Measurements from ENCODE around the gene RPS6KA5.
A peak's percentile ranks its signal among the peaks of the same experiment; 100 is the strongest.

Gene RPS6KA5

DNA sequence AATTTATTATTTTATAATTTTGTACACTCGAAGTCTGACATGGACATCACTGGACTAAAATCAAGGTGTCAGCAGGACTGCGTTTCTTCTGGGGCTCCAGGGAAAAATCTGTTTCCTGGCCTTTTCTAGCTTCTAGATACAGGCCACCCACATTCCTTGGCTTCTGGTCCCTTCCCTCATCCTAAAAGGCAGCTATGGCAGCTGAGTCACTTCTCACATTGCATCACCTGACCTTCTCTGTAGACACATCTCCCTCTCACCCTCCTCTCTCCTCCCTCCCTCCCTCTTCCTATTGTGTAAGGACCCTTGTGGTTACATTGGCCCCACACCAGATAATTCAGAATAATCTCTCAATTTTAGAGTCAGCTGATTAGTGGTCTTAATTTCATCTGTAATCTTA lies 92.4 kb downstream of the RPS6KA5 start:
- Histone ChIP-seq H3K4me3 (replicated peaks; ENCODE audit: insufficient read depth, low read length) (no peak overlapping the region), H3K27me3 (ENCODE audit: insufficient read depth, poor library complexity, severe bottlenecking) (no peaks in the 10 kb centered on the region), H3K27ac (replicated peaks) (no peak overlapping the region; the same call in none of the 2 replicates)
- DNase-seq (ENCODE audit: low read depth in 1 of 2, low spot score in 1 of 2): peak; percentile 80 to 82
- TF ChIP-seq POLR2AphosphoS5 (IDR thresholded peaks at IDR 0.05; ENCODE audit: low read depth) (peak; percentile 59), GABPA (IDR thresholded peaks at IDR 0.05; ENCODE audit: low read depth) (no peak), SPI1 (IDR thresholded peaks at IDR 0.05; ENCODE audit: borderline replicate concordance, low read depth) (no peak)
- TF ChIP-seq, protein P1, sequence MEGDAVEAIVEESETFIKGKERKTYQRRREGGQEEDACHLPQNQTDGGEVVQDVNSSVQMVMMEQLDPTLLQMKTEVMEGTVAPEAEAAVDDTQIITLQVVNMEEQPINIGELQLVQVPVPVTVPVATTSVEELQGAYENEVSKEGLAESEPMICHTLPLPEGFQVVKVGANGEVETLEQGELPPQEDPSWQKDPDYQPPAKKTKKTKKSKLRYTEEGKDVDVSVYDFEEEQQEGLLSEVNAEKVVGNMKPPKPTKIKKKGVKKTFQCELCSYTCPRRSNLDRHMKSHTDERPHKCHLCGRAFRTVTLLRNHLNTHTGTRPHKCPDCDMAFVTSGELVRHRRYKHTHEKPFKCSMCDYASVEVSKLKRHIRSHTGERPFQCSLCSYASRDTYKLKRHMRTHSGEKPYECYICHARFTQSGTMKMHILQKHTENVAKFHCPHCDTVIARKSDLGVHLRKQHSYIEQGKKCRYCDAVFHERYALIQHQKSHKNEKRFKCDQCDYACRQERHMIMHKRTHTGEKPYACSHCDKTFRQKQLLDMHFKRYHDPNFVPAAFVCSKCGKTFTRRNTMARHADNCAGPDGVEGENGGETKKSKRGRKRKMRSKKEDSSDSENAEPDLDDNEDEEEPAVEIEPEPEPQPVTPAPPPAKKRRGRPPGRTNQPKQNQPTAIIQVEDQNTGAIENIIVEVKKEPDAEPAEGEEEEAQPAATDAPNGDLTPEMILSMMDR (IDR thresholded peaks at IDR 0.05; ENCODE audit: insufficient read depth, low read length): no peak
- TF ChIP-seq, protein P2, sequence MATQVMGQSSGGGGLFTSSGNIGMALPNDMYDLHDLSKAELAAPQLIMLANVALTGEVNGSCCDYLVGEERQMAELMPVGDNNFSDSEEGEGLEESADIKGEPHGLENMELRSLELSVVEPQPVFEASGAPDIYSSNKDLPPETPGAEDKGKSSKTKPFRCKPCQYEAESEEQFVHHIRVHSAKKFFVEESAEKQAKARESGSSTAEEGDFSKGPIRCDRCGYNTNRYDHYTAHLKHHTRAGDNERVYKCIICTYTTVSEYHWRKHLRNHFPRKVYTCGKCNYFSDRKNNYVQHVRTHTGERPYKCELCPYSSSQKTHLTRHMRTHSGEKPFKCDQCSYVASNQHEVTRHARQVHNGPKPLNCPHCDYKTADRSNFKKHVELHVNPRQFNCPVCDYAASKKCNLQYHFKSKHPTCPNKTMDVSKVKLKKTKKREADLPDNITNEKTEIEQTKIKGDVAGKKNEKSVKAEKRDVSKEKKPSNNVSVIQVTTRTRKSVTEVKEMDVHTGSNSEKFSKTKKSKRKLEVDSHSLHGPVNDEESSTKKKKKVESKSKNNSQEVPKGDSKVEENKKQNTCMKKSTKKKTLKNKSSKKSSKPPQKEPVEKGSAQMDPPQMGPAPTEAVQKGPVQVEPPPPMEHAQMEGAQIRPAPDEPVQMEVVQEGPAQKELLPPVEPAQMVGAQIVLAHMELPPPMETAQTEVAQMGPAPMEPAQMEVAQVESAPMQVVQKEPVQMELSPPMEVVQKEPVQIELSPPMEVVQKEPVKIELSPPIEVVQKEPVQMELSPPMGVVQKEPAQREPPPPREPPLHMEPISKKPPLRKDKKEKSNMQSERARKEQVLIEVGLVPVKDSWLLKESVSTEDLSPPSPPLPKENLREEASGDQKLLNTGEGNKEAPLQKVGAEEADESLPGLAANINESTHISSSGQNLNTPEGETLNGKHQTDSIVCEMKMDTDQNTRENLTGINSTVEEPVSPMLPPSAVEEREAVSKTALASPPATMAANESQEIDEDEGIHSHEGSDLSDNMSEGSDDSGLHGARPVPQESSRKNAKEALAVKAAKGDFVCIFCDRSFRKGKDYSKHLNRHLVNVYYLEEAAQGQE (IDR thresholded peaks at IDR 0.05; ENCODE audit: insufficient replicate concordance, low read depth): no peak

DNA sequence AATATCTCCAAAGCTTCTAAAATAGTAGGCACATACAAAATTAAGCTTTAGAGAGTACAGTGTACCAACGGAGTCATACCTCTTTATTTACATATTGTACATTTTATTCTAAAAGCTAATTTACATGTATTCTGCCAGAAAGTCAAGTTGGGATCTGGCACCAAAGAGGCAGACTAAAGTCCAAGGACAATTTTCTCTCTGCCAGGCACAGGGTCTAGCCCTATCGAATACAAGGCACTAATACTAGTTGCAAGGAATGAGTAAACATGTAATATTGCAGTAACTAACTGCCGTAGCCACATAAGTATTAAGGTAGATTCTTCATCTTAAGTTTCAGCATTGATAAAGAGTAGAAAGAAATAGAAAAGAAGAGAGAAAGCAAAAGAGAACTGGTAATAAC lies 93.9 kb downstream of the RPS6KA5 start:
- H3K27ac ChIP-seq (replicated peaks): no peak overlapping the region
- H3K27me3 ChIP-seq (ENCODE audit: insufficient read depth, poor library complexity, severe bottlenecking): no peaks in the 10 kb centered on the region
- DNase-seq (ENCODE audit: low read depth in 1 of 2, low spot score in 1 of 2): no peak
- no peak overlapping the region for H3K4me3 ChIP-seq (replicated peaks; ENCODE audit: insufficient read depth, low read length)
- TF ChIP-seq GABPA (IDR thresholded peaks at IDR 0.05; ENCODE audit: low read depth) (no peak), POLR2AphosphoS5 (IDR thresholded peaks at IDR 0.05; ENCODE audit: low read depth) (no peak)
- TF ChIP-seq, protein P2 (IDR thresholded peaks at IDR 0.05; ENCODE audit: insufficient replicate concordance, low read depth): no peak

DNA sequence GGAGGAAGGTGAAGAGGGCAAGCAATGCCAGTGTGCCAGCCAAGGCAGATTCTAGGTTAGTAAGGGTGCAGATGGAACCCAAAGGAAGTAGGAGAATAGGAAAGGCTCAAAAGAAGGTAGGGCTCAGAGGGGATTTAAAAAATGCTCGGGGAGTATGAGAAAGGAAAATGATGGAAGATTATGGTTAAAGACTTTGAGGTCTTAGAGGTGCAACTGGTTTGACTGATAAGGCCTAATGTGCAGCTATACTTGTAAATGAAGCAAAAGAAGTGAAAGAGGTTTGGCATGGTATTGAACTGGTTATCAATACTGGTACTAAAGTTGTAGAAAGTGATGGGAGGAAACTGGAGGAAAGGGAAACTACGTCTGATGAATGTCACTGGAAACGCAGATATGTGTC lies 94.7 kb downstream of the RPS6KA5 start:
- no peaks in the 10 kb centered on the region for H3K27me3 ChIP-seq (ENCODE audit: insufficient read depth, poor library complexity, severe bottlenecking)
- H3K4me3 ChIP-seq (replicated peaks; ENCODE audit: insufficient read depth, low read length): no peak overlapping the region
- TF ChIP-seq GABPA (IDR thresholded peaks at IDR 0.05; ENCODE audit: low read depth): no peak
- DNase-seq (ENCODE audit: low read depth in 1 of 2, low spot score in 1 of 2): no peak
- no peak overlapping the region for H3K27ac ChIP-seq (replicated peaks)

DNA sequence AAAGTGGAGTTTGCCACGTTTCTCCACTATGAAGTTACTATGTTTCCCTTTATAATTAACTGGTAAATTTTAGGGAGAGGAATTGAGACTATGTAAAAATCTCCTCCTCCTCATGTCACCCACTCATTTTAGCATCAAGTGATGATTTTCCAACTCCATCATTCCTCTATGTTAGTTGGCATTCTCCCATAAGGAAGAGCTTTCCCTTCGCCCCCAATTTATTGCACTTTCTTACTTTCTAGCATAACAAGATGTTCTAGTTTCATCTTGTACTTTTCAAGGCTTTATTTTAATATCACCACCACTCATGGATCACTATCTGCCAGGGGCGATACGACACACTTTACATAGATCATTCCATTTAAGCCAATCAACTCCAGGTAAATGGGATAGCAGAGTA lies 97.1 kb downstream of the RPS6KA5 start:
- Histone ChIP-seq H3K27ac (replicated peaks) (no peak overlapping the region), H3K4me3 (replicated peaks; ENCODE audit: insufficient read depth, low read length) (no peak overlapping the region), H3K27me3 (ENCODE audit: insufficient read depth, poor library complexity, severe bottlenecking) (no peaks in the 10 kb centered on the region)
- TF ChIP-seq, protein P2 (IDR thresholded peaks at IDR 0.05; ENCODE audit: insufficient replicate concordance, low read depth): no peak
- TF ChIP-seq GABPA (IDR thresholded peaks at IDR 0.05; ENCODE audit: low read depth): no peak
- TF ChIP-seq POLR2AphosphoS5 (IDR thresholded peaks at IDR 0.05; ENCODE audit: low read depth): no peak
- TF ChIP-seq, protein P1 (IDR thresholded peaks at IDR 0.05; ENCODE audit: insufficient read depth, low read length): no peak
- no peak for TF ChIP-seq SPI1 (IDR thresholded peaks at IDR 0.05; ENCODE audit: borderline replicate concordance, low read depth)
- no peak for DNase-seq (ENCODE audit: low read depth in 1 of 2, low spot score in 1 of 2)

Data from HL-60 (cell line).